HFFc6 (cell line): Measurements from ENCODE around the gene PRXL2B. TPM values are rescaled to one million over a fixed set of nuclear protein-coding genes. Genes with fewer than 3 reads are reported as not detected.
"Not testable (repeated sequence)": the region's sequence is repeated elsewhere in the genome, so short reads cannot be mapped to it uniquely, and the experiment has no call there.

Experiments
- DNase-seq: peaks from one replicate; pipeline ENCODE4 v3.0.0-alpha.2; 2018
- H3K27ac Mint-ChIP-seq: 2 replicates; pipeline ENCODE4 v1.8.0; 2020; ENCODE audit warnings: mild to moderate bottlenecking, mixed read lengths
- H3K27me3 Mint-ChIP-seq: 2 replicates; pipeline ENCODE4 v1.8.0; 2021; ENCODE audit warnings: mild to moderate bottlenecking, moderate library complexity, mixed read lengths; ENCODE audit not compliant: insufficient read depth
- H3K36me3 Mint-ChIP-seq: 2 replicates; pipeline ENCODE4 v1.8.0; 2021; ENCODE audit warnings: low read depth, mixed read lengths
- H3K4me1 Mint-ChIP-seq: 2 replicates; pipeline ENCODE4 v1.8.0; 2020; ENCODE audit warnings: low read depth, mixed read lengths
- H3K4me3 Mint-ChIP-seq: 2 replicates; pipeline ENCODE4 v1.8.0; 2020; ENCODE audit warnings: mild to moderate bottlenecking, moderate library complexity, mixed read lengths
- H3K9me3 Mint-ChIP-seq: 2 replicates; pipeline ENCODE4 v1.8.0; 2020; ENCODE audit warnings: mild to moderate bottlenecking, mixed read lengths
- total RNA-seq, 6 experiments: library from RNA; stranded (reverse); fragmentation: NEBNext Ultra II Directional; extraction: Animal tissue kit (Norgen Biotek cat#: 25700); gene quantifications; 2 replicates in 1 of 6; 3 replicates in 5 of 6; pipeline ENCODE4 v1.2.3, GENCODE V29; 2021
- TF ChIP-seq, protein P1 (sequence below): fragments of 200-600 bp; sonication (generic); IDR thresholded peaks from 2 replicates; pipeline ENCODE4 v1.5.0; 2021; ENCODE audit warnings: antibody characterized with exemption, mild to moderate bottlenecking

PRXL2B gene
- total RNA-seq, 6 experiments from 2014 or later: 27.1 to 38.9 (median 34.7) TPM

GRCh38 chr1:2566101-2567045, 20.2 kb upstream of the PRXL2B start:
- Mint-ChIP-seq H3K27me3 (peaks cover 15% of the 10 kb centered on the region), H3K27ac (no peak overlapping the region), H3K4me1 (no peaks in the 10 kb centered on the region), H3K36me3 (no peaks in the 10 kb centered on the region), H3K9me3 (no peaks in the 10 kb centered on the region), H3K4me3 (no peak overlapping the region)
- DNase-seq: no peak
- TF ChIP-seq, protein P1, sequence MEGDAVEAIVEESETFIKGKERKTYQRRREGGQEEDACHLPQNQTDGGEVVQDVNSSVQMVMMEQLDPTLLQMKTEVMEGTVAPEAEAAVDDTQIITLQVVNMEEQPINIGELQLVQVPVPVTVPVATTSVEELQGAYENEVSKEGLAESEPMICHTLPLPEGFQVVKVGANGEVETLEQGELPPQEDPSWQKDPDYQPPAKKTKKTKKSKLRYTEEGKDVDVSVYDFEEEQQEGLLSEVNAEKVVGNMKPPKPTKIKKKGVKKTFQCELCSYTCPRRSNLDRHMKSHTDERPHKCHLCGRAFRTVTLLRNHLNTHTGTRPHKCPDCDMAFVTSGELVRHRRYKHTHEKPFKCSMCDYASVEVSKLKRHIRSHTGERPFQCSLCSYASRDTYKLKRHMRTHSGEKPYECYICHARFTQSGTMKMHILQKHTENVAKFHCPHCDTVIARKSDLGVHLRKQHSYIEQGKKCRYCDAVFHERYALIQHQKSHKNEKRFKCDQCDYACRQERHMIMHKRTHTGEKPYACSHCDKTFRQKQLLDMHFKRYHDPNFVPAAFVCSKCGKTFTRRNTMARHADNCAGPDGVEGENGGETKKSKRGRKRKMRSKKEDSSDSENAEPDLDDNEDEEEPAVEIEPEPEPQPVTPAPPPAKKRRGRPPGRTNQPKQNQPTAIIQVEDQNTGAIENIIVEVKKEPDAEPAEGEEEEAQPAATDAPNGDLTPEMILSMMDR: no peak

- no peaks in the 10 kb centered on the region for H3K9me3 Mint-ChIP-seq
- no peak overlapping the region for H3K4me3 Mint-ChIP-seq
- no peak overlapping the region for H3K27ac Mint-ChIP-seq
- H3K36me3 Mint-ChIP-seq: no peaks in the 10 kb centered on the region
- H3K4me1 Mint-ChIP-seq: no peaks in the 10 kb centered on the region
- DNase-seq: no peak
- TF ChIP-seq, protein P1: no peak
- peaks cover 15% of the 10 kb centered on the region for H3K27me3 Mint-ChIP-seq
Measured at GRCh38 chr1:2567083-2567679, 19.4 kb upstream of the PRXL2B start.

DNA sequence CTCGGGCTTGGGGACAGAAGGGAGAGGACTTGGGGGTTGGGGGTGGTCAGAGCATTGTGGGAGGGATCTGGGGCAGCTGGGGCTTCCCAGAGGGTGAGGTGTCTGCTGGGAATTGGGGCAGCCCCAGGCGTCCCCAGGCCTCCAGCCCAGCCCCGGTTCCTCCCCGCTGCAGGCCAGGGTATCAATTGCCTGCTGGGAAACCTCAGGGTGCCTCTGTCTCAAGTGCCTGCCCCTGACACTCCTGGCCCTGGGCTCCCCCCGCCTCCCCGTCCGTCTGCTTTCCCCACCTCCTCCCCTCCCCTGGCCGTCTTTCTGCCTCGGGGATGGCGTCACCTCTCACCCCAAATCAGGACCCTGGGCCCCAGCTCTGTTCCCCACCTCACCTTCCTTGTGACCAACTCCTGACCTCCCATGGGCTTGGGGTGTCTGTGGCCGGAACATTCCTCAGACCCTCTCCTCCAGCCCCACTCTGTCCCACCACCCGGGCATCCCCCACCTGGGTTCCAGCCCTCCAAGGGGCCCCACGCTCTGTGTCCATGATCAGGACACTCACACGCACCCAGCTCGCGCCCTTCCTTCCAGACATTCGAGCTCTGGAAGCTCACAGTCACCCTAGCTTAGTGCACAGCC, 18.3 kb upstream of the PRXL2B start:
- DNase-seq, H3K9me3 Mint-ChIP-seq, H3K27ac Mint-ChIP-seq, H3K36me3 Mint-ChIP-seq, H3K4me3 Mint-ChIP-seq, H3K4me1 Mint-ChIP-seq: not testable (repeated sequence)
- H3K27me3 Mint-ChIP-seq: peaks cover 20% of the 10 kb centered on the region

DNA sequence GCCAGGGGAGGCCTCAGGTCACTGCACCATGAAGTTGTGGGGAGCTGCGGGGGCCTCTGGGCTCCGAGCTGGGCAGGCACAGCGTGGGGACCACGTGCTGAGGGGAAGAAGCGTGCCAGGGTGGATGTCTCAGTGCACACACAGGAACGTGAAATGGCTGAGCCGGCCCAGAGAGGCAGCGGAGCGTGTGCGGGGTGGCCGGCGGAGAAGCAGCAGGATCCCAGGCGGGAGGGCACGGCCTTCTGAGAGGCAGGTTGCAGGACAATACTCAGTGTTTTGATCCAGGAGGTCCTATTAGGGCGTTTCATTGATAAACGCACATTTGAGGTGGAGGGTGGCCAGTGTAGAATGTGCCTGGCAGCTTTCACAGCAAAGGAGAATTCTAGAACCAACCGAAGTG, 17.5 kb upstream of the PRXL2B start:
- no peak overlapping the region for H3K27ac Mint-ChIP-seq
- peaks cover 13% of the 10 kb centered on the region for H3K36me3 Mint-ChIP-seq
- peaks cover 26% of the 10 kb centered on the region for H3K27me3 Mint-ChIP-seq
- H3K4me1 Mint-ChIP-seq: peaks cover 7% of the 10 kb centered on the region; the same call in 1 of the 2 replicates
- peaks cover 17% of the 10 kb centered on the region for H3K9me3 Mint-ChIP-seq
- no peak overlapping the region for H3K4me3 Mint-ChIP-seq
- TF ChIP-seq, protein P1: no peak
- DNase-seq: no peak

DNA sequence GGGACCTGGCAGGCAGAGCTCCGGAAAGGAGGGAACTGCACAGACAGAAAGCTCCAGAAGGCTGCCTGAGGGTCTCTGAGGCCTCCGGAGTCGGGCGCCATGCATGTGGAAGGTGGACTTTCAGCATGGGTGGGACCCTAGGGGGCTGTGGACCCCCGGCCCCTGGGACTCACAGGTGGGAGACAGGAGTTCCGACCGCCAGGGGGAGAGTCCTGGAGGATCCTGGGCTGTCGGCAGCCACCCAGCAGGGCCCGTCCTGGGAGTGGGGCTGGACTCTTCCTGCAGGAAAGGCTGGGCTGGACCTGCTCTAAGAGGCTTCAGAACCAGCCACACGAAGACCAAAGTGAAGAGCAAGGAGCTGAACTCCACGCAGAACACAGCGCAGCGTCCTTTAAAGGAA, 16.9 kb upstream of the PRXL2B start:
- H3K4me3 Mint-ChIP-seq, DNase-seq, H3K27ac Mint-ChIP-seq: not testable (repeated sequence)
- Mint-ChIP-seq H3K27me3 (peaks cover 24% of the 10 kb centered on the region), H3K4me1 (peaks cover 13% of the 10 kb centered on the region; the same call in 1 of the 2 replicates), H3K9me3 (peaks cover 19% of the 10 kb centered on the region), H3K36me3 (peaks cover 15% of the 10 kb centered on the region)

GRCh38 chr1:2570332-2570731, 16.2 kb upstream of the PRXL2B start:
- H3K9me3 Mint-ChIP-seq: peaks cover 19% of the 10 kb centered on the region
- H3K4me3 Mint-ChIP-seq: no peak overlapping the region
- H3K36me3 Mint-ChIP-seq: peaks cover 15% of the 10 kb centered on the region
- peaks cover 19% of the 10 kb centered on the region for H3K27me3 Mint-ChIP-seq
- DNase-seq: no peak
- TF ChIP-seq, protein P1: no peak
- H3K4me1 Mint-ChIP-seq: peaks cover 13% of the 10 kb centered on the region; the same call in 1 of the 2 replicates
- no peak overlapping the region for H3K27ac Mint-ChIP-seq
